ENCODE measurements around the gene RPS16. TPM values are rescaled to one million over a fixed set of nuclear protein-coding genes. Genes with fewer than 3 reads are reported as not detected.

Gene RPS16
- total and polyA plus RNA-seq, 2 of the 13 experiments (the other 11 are each of a cell fraction or from before 2014, with no cell fraction given), result 488 to 2,583 TPM

DNA sequence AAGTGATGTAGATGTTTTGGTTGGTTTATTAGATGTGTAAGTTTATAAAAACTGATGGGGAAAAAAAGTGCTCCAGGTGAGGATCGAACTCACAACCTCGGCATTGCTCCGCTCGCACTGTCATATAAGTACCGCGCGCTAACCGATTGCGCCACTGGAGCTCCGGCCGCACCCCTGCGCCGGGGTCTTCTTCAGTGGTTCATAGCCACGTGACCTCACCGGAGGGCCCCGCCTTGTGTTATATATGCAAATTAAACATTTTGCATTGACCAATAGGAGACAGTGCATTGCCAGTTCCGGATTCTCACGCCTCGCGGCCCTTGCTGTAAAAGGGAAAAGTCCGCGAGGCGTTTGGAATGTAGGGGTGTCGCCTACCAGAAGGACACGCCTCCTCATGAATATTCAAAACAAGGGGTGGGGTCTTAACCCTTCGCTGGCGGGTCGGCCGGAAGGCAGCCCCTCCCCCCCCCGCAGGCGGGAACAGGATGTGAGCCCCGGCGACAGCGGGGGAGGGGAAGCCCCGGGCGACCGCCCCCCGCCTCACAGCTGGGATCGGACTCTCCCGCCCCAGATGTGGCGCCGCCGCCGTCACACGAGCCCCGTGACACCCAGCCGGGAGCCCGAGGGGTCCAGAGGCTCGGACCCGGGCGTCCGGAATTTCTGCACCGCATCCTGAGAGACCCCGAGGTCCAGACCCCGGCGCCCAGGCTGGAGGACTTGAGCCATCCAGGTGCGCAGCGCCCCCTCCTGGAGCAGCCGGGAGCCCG, 23.5 kb downstream of the RPS16 start, which contains the start of gene PLEKHG2 (continued):
- no peak for TF ChIP-seq NBN (conservative IDR thresholded peaks at IDR 0.05)
- no peak; the same call in 1 of the 2 replicates for TF ChIP-seq FOXO1 (CRISPR knock-in tag; IDR thresholded peaks at IDR 0.05)
- TF ChIP-seq, protein P1, sequence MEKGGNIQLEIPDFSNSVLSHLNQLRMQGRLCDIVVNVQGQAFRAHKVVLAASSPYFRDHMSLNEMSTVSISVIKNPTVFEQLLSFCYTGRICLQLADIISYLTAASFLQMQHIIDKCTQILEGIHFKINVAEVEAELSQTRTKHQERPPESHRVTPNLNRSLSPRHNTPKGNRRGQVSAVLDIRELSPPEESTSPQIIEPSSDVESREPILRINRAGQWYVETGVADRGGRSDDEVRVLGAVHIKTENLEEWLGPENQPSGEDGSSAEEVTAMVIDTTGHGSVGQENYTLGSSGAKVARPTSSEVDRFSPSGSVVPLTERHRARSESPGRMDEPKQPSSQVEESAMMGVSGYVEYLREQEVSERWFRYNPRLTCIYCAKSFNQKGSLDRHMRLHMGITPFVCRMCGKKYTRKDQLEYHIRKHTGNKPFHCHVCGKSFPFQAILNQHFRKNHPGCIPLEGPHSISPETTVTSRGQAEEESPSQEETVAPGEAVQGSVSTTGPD (CRISPR knock-in tag; IDR thresholded peaks at IDR 0.05), result no peak
- TF ChIP-seq ZNF607 (CRISPR knock-in tag; IDR thresholded peaks at IDR 0.05; ENCODE audit: borderline replicate concordance), result peak; percentile 69; the same call in 1 of the 2 replicates
- TF ChIP-seq SNAI1 (CRISPR knock-in tag; IDR thresholded peaks at IDR 0.05; ENCODE audit: borderline replicate concordance), result 0 out of 2 replicates have a peak, but pooled peaks have one; percentile 86
- 0 out of 2 replicates have a peak, but pooled peaks have one; percentile 41 for TF ChIP-seq ARNT2 (CRISPR knock-in tag; IDR thresholded peaks at IDR 0.05; ENCODE audit: low read depth)
- no peak for TF ChIP-seq ATAD3A (CRISPR knock-in tag; IDR thresholded peaks at IDR 0.05)
- TF ChIP-seq IRX3 (CRISPR knock-in tag; IDR thresholded peaks at IDR 0.05; ENCODE audit: borderline replicate concordance, low read depth), result 0 out of 2 replicates have a peak, but pooled peaks have one; percentile 35
- TF ChIP-seq ZNF563 (CRISPR knock-in tag; IDR thresholded peaks at IDR 0.05), result no peak; the same call in 1 of the 2 replicates
- TF ChIP-seq NAIF1 (CRISPR knock-in tag; IDR thresholded peaks at IDR 0.05; ENCODE audit: borderline replicate concordance), result no peak; the same call in 1 of the 2 replicates
- TF ChIP-seq KLF11 (CRISPR knock-in tag; IDR thresholded peaks at IDR 0.05), result no peak; the same call in 1 of the 2 replicates
- no peak for TF ChIP-seq REL (CRISPR knock-in tag; conservative IDR thresholded peaks at IDR 0.05)
- 0 out of 2 replicates have a peak, but pooled peaks have one; percentile 42 for TF ChIP-seq HMG20B (CRISPR knock-in tag; conservative IDR thresholded peaks at IDR 0.05)
- peak; percentile 69 for TF ChIP-seq RXRA (CRISPR knock-in tag; IDR thresholded peaks at IDR 0.05)
- 0 out of 2 replicates have a peak, but pooled peaks have one; percentile 62 for TF ChIP-seq ZNF850 (CRISPR knock-in tag; conservative IDR thresholded peaks at IDR 0.05)
- TF ChIP-seq RBAK (CRISPR knock-in tag; IDR thresholded peaks at IDR 0.05), result no peak
- no peak for TF ChIP-seq ZFP90 (CRISPR knock-in tag; IDR thresholded peaks at IDR 0.05; ENCODE audit: borderline replicate concordance)
- no peak for TF ChIP-seq ZNF598 (CRISPR knock-in tag; IDR thresholded peaks at IDR 0.05; ENCODE audit: borderline replicate concordance)
- TF ChIP-seq ESRRA (CRISPR knock-in tag; IDR thresholded peaks at IDR 0.05; ENCODE audit: low read depth), result no peak
- TF ChIP-seq RFXANK (CRISPR knock-in tag; IDR thresholded peaks at IDR 0.05), result 0 out of 2 replicates have a peak, but pooled peaks have one; percentile 78
- no peak for TF ChIP-seq ZNF776 (CRISPR knock-in tag; IDR thresholded peaks at IDR 0.05)
- TF ChIP-seq, protein P2, sequence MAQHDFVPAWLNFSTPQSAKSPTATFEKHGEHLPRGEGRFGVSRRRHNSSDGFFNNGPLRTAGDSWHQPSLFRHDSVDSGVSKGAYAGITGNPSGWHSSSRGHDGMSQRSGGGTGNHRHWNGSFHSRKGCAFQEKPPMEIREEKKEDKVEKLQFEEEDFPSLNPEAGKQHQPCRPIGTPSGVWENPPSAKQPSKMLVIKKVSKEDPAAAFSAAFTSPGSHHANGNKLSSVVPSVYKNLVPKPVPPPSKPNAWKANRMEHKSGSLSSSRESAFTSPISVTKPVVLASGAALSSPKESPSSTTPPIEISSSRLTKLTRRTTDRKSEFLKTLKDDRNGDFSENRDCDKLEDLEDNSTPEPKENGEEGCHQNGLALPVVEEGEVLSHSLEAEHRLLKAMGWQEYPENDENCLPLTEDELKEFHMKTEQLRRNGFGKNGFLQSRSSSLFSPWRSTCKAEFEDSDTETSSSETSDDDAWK (CRISPR knock-in tag; IDR thresholded peaks at IDR 0.05), result no peak
- TF ChIP-seq PRPF4 (IDR thresholded peaks at IDR 0.05; ENCODE audit: low read depth, low read length, poor library complexity, severe bottlenecking), result peak; percentile 96
- TF ChIP-seq, protein P3, sequence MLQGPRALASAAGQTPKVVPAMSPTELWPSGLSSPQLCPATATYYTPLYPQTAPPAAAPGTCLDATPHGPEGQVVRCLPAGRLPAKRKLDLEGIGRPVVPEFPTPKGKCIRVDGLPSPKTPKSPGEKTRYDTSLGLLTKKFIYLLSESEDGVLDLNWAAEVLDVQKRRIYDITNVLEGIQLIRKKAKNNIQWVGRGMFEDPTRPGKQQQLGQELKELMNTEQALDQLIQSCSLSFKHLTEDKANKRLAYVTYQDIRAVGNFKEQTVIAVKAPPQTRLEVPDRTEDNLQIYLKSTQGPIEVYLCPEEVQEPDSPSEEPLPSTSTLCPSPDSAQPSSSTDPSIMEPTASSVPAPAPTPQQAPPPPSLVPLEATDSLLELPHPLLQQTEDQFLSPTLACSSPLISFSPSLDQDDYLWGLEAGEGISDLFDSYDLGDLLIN (CRISPR knock-in tag; IDR thresholded peaks at IDR 0.05; ENCODE audit: borderline replicate concordance), result 0 out of 2 replicates have a peak, but pooled peaks have one; percentile 52
- no peak for TF ChIP-seq ZNF709 (CRISPR knock-in tag; IDR thresholded peaks at IDR 0.05)
- peak; percentile 96 for TF ChIP-seq BHLHE40 (IDR thresholded peaks at IDR 0.05; ENCODE audit: low read length)
- no peak; the same call in none of the 2 replicates for TF ChIP-seq PHF8 (CRISPR knock-in tag; IDR thresholded peaks at IDR 0.05)

Measured in HepG2 (cell line).